HuH-7 (cell line): ENCODE results near the gene MVP.
"Not testable (repeated sequence)": the region's sequence is repeated elsewhere in the genome, so short reads cannot be mapped to it uniquely, and the experiment has no call there.

Source experiments
- DNase-seq: peaks from one replicate; pipeline ENCODE4 v3.0.0; 2011; ENCODE audit warnings: low spot score

The MVP gene

GRCh38 chr16:29815793-29816693 is 4.2 kb upstream of the MVP start, which contains the start of gene PAGR1:
Gene PAGR1 (plus strand): TSS chr16:29816152. CDS start chr16:29816526, 374 bp downstream.
- DNase-seq: peak; percentile 96

GRCh38 chr16:29816694-29817441 is 3.4 kb upstream of the MVP start:
- DNase-seq: peak; percentile 59

- DNase-seq: no peak
Measured at GRCh38 chr16:29818082-29818481, 2.2 kb upstream of the MVP start.

GRCh38 chr16:29819506-29819905 is 756 bp upstream of the MVP start:
- no peak for DNase-seq

- DNase-seq: no peak
Measured at GRCh38 chr16:29820730-29821642, 724 bp downstream of the MVP start.

- no peak for DNase-seq
Measured at GRCh38 chr16:29821643-29822115, 1.4 kb downstream of the MVP start.

GRCh38 chr16:29824589-29825144 is 4.4 kb downstream of the MVP start:
- no peak for DNase-seq

- no peak for DNase-seq
Measured at GRCh38 chr16:29825145-29826044, 5.1 kb downstream of the MVP start.

GRCh38 chr16:29826342-29826695 is 6.1 kb downstream of the MVP start:
- DNase-seq: no peak

GRCh38 chr16:29830774-29831173 is 10.5 kb downstream of the MVP start:
- no peak for DNase-seq

GRCh38 chr16:29831490-29831889 is 11.2 kb downstream of the MVP start:
- DNase-seq: no peak

GRCh38 chr16:29833219-29833618 is 13.0 kb downstream of the MVP start:
- DNase-seq: not testable (repeated sequence)

GRCh38 chr16:29834079-29834478 is 13.8 kb downstream of the MVP start:
- no peak for DNase-seq

- no peak for DNase-seq
Measured at GRCh38 chr16:29835926-29836325, 15.7 kb downstream of the MVP start.

- no peak for DNase-seq
Measured at GRCh38 chr16:29836623-29837022, 16.4 kb downstream of the MVP start.

GRCh38 chr16:29837841-29838240 is 17.6 kb downstream of the MVP start:
- DNase-seq: no peak

- DNase-seq: no peak
Measured at GRCh38 chr16:29839822-29840221, 19.6 kb downstream of the MVP start.

- no peak for DNase-seq
Measured at GRCh38 chr16:29840240-29840639, 20.0 kb downstream of the MVP start.

GRCh38 chr16:29841631-29842030 is 21.4 kb downstream of the MVP start:
- DNase-seq: no peak

- DNase-seq: no peak
Measured at GRCh38 chr16:29842732-29843346, 22.6 kb downstream of the MVP start.
